Stimulated activated CD4-positive, alpha-beta T cell treated with anti-CD3 and anti-CD28 coated beads, Interleukin-15, amount 100 ng/mL, for 1 hour (primary cell): ENCODE data around the gene PPP1R3G.
A peak's percentile ranks its signal among the peaks of the same experiment; 100 is the strongest.
"Not testable (repeated sequence)": the region's sequence is repeated elsewhere in the genome, so short reads cannot be mapped to it uniquely, and the experiment has no call there.

Experiments
- DNase-seq, 2 donors: peaks; one replicate each; pipeline ENCODE4 v3.0.0-alpha.2; 2020; ENCODE audit warnings: low read depth in 1 of 2, low spot score in 1 of 2

Gene PPP1R3G

GRCh38 chr6:5116243-5116991, 31.3 kb downstream of the PPP1R3G start:
- no peak for DNase-seq

GRCh38 chr6:5119090-5119951, 34.2 kb downstream of the PPP1R3G start:
- DNase-seq = no peak

- no peak for DNase-seq
These were observed 34.9 kb downstream of the PPP1R3G start for GRCh38 chr6:5120011-5120410.

GRCh38 chr6:5120543-5120942, 35.4 kb downstream of the PPP1R3G start:
- DNase-seq = not testable (repeated sequence)

- no peak for DNase-seq
These were observed 36.3 kb downstream of the PPP1R3G start for GRCh38 chr6:5121479-5121878.

GRCh38 chr6:5121956-5122355, 36.8 kb downstream of the PPP1R3G start:
- no peak for DNase-seq

- DNase-seq = no peak
These were observed 37.5 kb downstream of the PPP1R3G start for GRCh38 chr6:5122504-5123112.

- no peak for DNase-seq
These were observed 38.4 kb downstream of the PPP1R3G start for GRCh38 chr6:5123296-5124143.

GRCh38 chr6:5124526-5124925, 39.4 kb downstream of the PPP1R3G start:
- DNase-seq = no peak

GRCh38 chr6:5125152-5126006, 40.2 kb downstream of the PPP1R3G start:
- DNase-seq = no peak

- no peak for DNase-seq
These were observed 41.1 kb downstream of the PPP1R3G start for GRCh38 chr6:5126214-5126613.

- no peak for DNase-seq
These were observed 42.1 kb downstream of the PPP1R3G start for GRCh38 chr6:5127106-5127687.

GRCh38 chr6:5128351-5128750, 43.2 kb downstream of the PPP1R3G start:
- no peak for DNase-seq

- no peak for DNase-seq
These were observed 45.2 kb downstream of the PPP1R3G start for GRCh38 chr6:5130135-5130866.

- DNase-seq = no peak
These were observed 47.6 kb downstream of the PPP1R3G start for GRCh38 chr6:5132731-5133130.

- DNase-seq = no peak
These were observed 48.8 kb downstream of the PPP1R3G start for GRCh38 chr6:5133943-5134342.

- peak in 1 of 2 donors; percentile 8 for DNase-seq
These were observed 50.7 kb downstream of the PPP1R3G start for GRCh38 chr6:5135788-5136376.

GRCh38 chr6:5136851-5137250, 51.7 kb downstream of the PPP1R3G start:
- no peak for DNase-seq
